Retina (tissue), 1 donor: ENCODE data around the gene PSMF1.

ENCODE experiments used
- DNase-seq: peaks from one replicate; pipeline ENCODE4 v3.0.0-alpha.2; 2016

Gene PSMF1

DNA sequence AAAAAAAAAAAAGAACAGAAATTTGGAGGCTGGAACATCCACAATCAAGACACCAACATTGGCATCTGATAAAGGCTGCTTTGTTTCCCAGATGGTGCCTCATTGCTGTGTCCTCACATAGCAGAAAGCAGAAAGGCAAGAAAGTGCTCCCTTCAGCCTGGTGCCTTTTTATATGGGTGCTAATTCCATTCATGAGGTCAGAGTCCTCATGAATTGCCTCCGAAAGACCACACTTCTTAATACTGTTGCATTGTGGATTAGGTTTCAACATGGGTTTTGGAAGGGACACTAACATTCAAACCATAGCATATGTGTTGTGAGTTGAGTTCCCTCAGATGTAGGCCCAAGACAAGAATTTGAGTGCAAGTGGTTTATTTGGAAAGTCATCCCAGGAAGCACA lies 76.8 kb downstream of the PSMF1 start:
- no peak for DNase-seq

DNA sequence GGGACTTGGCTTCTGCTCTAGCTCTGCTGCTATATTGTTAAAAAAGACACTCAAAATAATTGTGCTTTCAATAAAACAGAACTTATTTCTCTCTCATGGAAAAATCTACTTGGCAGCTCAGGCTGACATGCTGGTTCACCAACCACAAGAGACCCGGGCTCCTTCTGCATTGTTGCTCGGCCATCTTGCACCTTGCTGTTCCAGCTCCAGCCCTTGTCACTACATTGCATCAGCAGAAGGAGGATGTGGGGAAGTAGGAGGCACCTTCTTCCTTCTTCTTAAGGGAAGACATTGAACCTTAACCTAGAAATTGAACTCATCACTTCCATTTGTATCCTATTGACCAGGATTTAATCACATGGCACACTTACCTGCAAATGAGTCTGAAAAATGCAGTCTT lies 78.2 kb downstream of the PSMF1 start:
- no peak for DNase-seq

DNA sequence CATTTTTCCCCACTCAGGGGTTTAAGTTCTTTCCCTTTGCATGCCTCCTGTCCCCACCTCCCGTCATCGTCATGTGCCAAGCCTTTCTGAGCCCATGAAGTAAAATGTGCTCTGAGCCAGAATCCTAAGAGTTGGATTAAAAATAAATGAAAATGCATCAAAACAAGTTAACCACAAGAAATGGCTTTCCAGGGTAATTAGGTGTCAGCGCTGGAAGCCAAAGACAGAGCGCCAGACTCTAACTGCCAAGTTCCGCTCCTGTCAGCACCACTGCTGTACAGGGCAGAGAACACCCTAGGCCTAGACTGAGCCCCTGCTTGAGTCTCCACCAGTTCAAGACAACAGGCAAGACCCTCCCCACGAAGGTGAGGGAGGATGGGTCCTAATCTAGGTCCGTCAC lies 79.4 kb downstream of the PSMF1 start:
- no peak for DNase-seq

DNA sequence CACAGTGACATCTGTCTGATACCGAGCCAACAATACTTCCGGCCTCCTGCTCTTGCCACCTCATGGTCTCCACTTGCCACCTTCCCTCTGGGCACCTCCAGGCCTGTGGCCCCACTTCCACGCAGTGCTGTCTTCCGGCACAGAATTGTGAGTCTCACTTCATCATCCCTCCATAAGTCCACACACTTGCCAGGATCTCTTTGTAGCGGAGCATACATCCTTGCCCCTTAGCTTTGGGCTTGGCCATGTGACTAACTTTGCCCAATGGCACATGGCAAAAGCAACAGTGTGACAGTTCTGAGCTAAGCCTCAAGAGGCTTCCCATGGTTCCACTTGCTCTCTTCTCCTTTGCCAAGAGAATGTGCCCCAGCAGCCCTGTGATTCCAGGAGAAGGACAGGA lies 80.3 kb downstream of the PSMF1 start:
- no peak for DNase-seq

DNA sequence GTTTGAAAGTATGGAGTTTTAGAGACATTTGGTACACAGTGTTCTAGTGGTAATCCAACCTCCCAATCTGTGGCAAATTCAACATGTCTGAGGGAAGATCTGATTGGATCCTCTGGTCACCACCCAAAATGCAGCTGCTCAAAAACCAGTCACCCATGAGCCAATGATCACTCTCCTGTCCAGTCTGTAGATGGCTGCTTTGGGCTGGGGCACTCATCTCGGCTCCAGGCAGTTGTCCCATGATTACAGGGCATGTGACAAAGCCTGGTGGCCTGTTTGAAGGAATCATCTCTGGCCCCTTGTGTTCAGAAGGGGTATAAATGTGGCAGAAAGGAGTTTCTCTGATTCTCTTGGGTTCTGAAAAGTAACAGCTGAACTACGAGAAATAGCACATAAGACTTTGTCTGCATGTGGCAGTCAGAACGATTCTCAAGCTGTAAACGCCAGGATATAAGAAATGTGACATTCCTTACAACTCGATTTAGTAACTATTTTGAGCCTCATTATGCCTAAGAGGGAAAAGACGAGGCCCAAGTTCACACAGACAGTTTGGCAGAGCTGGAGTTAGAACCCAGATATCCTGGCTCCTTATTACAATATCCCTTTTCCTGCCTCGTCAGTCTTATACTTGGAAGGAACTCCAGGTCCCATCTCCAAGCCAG lies 80.9 kb downstream of the PSMF1 start:
- DNase-seq: no peak

DNA sequence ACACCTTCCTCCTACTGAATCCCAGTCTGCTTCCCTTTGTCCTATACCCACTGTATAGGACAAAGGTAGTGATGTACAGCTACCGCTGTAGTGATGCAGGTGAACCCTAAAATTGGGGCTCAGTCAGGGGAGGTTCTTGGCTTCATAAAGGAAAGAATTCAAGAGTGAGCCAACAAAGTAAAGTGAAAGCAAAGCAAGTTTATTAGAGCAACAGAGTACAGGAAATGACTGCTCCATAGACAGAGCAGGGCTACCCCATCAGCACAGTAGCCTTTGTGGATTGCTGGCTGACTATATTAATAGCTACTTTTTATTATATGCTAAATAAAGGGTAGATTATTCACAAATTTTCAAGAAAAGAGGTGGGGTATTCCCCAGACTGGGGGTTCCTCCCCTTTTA lies 81.6 kb downstream of the PSMF1 start:
- DNase-seq: no peak

DNA sequence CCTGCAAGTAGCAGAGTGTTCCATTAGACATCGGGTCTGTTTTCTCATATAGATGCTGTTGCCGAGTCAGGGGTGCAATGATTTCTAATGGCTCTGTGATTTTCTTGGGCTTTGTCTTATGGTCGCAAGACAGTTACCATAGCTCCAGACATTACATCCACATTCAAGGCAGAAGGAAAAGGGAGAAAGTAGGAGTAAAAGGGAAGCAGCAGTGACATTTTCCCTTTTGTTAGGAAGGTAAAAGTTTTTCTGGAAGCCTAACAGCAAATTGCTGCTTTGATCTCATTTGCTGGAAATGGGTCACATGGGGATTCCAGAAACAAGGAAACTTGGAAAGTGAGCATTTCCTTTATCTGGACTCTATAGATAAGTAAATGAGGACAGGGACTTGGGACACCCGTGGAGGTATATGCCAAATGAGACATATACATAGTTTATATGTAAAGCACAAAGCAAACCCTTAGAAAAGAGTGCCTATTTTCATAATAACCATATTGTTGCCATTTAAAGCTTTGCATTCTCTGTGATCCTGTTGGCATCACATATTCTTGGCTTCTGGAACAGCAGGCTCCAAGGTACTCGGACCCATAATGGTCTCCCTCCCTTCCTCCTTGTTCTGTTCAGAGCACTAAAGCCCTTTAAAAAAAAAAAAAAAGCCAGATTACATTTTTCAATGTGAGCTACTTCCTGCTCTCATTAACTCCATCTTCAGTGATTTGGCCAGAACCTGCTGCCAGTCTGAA lies 84.5 kb downstream of the PSMF1 start, which contains the start of gene C20orf202:
TSS of gene C20orf202 (plus strand) at position 693 of the 743 bp plus-strand sequence. CDS start 132 bp downstream, outside the sequence.
- DNase-seq: no peak

DNA sequence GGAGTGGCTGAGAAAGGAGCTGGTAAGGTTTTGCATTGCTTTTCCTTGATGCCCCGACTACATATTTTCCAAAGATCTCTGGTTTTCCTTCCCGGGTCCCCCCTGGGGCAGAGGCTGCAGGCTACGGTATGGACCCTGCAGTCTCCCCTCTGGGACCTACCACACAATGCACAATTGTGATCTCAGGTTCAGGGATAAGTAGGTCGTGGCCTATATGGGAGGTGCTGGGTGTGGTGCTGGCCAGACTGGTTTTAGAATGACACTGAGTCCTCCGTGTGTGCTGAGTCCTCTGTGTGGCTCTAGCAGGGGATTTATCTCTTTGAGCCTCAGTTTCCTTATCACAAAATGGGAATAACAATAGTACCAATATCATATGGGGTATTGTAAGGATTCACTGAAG lies 85.2 kb downstream of the PSMF1 start:
- DNase-seq: no peak

DNA sequence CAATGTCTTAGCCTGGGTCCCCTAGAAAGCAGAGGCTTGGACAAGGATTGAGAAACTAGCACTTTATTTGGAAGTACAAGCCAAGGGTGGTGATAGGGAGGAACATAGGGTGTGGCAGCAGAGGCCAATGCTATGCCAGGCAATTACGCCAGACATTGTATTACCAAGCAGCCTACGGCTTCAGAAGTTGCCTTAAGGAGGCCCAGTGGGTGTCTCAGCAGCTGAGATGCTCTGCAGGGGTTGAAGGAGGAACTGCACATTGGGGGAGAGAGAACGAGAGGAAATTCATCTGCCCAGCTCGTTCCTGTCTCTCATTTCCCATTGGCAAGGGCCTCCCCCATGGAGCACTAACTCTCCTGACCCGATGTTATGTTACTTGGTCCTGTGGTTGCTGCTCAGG lies 85.7 kb downstream of the PSMF1 start:
- DNase-seq: no peak

DNA sequence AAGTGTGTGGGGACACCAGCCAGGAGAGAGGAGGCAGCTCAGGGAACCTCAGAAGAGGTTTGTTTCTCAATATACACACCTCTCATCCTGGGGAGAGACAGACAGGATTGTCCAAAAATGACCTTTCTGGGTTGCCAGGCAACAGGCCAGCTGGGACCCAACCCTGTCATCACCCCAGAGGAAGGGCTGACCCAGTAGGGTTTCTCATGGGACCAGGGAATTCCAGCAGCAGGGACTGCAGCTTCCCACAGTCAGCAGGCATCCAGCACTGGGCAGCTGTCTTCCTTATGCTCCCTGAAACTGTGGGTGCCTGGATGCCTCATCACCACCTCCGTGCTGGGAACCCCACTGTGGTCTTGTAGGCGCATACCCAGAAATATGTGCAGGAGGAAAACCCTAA lies 86.2 kb downstream of the PSMF1 start:
- DNase-seq: no peak

DNA sequence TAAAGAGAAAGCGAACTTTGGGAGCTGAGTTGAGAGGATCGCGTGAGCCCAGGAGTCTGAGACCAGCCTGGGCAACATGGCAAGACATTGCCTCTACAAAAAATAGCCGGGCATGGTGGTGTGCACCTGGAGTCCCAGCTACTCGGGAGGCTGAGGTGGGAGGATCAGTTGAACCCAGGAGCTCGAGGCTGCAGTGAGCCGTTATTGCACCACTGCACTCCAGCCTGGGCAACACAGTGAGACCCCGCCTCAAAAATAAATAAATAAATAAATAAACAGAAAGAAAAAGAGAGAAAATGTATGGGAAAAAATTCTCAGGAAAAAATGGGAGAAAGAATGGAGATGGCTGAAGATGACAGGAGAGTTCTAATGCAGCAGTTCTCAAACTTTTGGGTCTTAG lies 87.4 kb downstream of the PSMF1 start:
- DNase-seq: no peak

DNA sequence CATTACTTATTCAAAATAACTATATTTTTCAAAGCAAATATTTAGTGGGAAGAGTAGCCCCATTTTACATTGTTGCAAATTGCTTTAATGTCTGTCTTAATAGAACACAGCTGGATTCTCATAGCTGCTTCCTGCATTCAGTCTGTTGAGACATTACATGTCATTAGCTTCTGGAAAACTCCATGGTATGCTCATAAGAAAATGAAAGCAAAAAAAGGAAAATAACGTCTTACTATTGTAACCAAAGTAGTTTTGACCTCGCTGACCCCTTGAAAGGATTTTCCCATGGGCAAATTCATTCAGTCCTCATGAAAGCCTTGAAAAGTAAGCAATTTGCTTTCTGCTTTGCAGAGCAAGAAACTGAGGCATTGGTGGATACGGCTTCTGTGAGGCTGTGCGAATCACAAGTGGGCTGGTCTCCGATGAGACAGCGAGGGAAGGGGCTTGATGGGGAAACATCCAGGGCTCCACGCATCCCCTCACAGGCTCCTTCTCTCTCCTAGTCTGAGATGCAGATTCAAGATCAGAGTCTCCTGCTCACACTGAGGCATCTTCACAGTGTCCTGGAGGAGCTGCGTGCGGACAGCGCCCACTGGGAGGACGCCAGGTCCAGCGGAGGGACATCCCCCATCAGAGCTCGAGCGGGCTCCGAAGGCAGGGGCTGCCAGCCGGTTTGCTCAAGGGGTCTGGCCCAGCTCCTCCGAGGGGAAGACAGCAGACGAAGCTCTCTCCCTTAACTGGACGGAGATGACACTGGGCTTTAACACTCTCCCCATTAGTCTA lies 88.2 kb downstream of the PSMF1 start:
- DNase-seq: no peak

DNA sequence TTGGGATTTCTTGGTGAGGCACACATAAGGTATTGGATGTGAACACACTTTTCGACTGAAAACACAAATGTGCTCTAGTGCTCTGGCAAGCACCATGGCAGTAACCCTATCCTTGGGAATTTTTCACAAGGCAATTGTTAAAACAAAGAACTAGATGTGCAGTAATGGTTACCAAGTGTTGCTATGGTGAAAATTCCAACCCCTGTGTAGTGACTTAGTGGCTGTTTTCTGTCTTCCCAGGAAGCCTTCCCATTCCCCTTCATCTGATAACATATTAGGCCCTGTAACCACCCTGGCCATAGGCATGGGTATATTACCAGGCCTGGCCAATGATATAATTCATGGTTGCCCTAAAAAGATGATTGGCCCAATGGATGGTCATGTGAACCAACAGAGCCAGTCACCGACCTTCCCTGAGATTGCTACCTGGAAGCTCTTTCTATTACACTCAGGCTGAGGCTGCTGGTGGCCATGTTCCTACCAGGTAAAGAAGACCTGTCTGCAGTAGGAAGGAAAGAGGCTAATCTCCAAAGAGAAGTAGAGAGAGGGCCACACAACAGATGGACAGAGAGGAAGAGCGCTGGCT lies 89.0 kb downstream of the PSMF1 start:
- no peak for DNase-seq

DNA sequence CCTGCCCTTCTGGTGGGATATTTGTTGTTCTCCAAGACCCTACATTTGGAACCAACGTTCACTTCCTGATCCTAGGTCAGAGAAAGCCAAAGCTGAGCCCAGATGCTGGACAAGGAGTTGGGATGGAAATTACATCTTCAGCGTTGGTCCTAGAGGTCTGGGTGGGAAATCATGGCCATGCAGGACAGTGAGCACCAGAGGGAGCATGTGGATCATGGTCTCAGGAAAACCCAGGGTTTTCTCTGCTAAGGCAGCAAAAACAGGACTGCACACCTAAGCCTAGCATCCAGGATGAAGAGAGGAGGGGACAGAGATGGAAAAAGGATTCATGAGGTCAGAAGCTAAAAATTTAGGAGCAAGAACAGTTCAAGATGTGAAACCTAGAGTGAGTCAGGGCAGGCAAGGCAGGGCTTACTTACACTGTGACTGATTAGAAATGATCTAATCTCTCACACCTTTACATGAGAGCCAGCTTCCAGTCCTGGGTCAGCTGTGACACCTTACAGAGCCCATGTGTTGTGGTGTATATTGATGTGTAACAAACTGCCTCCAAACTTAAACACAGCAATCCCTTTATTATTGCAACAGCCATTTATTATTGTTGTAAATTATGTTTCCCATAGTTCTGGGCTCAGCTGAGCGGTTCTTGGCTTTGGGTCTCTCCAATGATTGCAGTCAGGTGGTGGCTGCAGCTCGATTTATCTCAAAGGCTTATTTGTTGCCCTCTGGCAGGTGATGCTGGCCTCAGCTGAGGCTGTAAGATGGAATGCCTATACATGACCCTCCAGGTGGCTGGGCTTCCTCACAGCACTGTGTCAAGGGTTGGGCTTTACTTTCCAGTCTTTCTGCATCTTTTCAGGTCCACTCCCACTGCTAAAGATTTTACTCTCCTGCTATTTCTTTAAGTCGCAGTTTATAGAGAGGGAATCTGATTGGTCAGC lies 91.3 kb downstream of the PSMF1 start:
- no peak for DNase-seq

DNA sequence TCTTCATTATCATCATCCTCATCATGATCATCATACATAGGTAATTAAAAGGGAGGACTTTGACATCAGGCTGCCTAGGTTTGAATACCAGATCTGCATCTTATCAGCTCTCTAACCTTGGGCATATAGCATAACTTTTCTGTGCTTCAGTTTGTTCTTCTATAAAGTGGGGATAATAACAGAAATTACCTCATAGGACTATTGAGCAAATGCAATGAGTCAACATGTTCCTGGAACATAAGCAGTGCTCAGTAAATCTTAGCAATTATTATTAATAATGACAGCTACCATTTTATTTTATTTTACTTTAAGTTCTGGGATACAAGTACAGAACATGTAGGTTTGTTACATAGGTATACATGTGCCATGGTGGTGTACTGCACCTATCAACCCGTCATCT lies 92.1 kb downstream of the PSMF1 start:
- DNase-seq: no peak

DNA sequence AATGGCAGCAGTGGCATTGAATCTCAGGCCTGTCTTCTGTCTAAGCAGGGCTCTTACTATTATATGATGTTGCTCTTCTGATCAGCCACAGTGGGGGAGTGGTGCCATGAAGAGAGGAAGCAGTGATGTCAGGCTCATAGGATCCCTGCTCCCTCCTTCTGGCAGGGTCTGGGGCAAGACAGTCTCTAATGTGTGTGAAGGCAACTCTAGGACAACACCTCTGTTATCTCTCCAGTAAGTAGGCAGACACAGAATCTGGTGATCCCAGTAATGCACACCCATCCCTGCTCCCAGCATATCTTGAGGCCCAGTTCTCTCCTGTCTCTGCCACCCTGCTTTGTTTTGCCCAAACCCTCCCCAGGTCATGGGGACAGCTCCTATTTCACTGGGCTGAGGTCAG lies 93.6 kb downstream of the PSMF1 start:
- no peak for DNase-seq

DNA sequence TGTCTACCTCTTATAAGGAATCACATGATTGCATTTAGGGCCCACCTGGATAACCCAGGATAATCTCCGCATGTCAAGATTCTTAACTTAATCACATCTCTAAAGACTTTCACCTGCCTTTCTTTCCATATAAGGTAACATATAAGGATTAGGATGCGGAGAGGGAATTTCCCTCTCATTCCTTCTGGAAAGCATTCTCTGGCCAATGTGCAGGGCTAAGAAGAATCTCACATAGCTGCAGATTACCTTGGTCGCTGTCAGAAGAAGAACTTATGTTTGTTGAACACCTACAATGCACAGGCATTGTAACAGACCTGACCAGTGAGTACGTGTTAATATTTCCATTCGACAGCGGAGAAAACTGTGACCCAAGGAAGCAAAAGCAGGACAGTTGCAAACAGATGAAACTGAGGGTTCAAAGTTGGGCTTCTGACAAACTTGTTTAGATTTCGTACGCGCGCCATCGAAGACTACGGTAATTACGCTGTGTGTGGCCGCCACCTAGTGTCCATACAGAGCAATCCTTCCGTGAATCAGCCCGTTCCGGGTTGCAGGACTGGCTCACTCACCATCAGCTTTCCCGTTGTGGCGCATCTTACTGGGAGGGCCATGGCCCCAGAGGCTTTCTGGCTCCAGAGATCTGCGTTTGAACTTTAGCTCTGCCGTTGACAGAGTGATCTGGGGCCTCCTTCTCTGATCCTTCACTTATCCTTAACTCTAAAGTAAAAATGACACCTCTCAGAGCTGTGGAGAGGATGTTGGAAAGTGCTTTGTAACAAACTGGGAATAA lies 94.4 kb downstream of the PSMF1 start:
- peak; percentile 71 for DNase-seq

DNA sequence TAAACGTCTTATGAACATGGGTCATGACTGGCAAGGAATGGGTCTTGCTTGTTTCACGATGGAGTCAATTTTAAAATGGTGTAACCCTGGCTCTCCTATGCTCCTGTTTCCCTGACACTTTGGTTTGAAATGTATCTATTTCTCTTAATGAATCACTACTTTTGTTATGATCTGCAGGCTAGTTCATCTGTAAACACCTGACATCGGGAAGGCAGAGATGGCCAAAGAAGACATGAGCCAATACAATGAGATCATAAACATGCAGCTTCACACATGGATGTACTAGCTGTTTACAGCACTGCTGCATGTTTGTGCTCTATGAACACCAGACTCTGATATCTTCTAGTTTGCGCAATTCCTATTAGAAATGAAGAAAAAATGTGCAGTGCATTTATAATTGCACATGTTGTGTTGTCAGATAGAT lies 96.4 kb downstream of the PSMF1 start:
- no peak for DNase-seq

DNA sequence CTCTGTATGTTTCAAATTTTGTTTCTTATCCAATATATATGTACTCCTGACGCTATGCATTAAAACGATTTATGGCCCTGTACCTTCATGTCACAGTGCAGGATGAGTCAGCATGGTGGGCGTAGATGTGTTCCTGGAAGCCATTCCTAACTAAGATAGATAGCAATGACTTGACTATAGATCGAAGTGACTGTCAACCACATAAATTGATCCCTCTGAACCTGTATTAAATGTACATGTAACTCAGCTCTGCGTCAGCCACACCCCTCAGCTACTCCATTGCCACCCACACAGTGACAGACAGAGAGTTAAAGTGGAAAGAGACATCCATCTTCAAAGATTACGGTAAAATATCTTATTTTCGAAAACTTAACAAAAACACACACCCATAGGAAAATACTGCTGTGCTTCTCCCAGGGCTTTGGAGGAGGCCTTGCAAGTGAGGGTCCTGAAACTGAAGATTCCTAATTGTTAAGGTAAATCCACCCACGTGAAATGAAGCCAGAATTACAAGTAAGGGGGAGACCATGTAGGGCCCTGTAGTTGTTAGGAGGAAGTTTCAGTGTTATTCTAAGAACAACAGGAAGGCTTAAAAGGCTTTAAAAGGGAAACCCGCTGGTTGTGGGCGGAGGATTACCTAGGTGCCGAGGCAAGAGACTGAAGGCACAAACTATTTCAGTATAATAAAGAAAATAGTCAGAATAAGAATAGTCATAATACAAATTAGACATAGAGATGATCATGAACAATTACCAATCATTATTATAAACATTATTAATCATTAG lies 97.2 kb downstream of the PSMF1 start:
- DNase-seq: no peak
